Parathyroid adenoma (tissue), 2 donors: ENCODE results near the gene LINGO1.

Source experiments
- H2AFZ ChIP-seq: fragments of 300-600 bp; sonication (generic); one replicate; pipeline ENCODE4 v1.7.0; 2017; ENCODE audit warnings: antibody characterized with exemption, mild to moderate bottlenecking
- H3K27ac ChIP-seq: fragments of 300-600 bp; sonication (generic); one replicate; pipeline ENCODE4 v1.7.0; 2017
- H3K27me3 ChIP-seq: fragments of 300-600 bp; sonication (generic); one replicate; pipeline ENCODE4 v1.7.0; 2017; ENCODE audit warnings: low read length; ENCODE audit not compliant: control insufficient read depth, insufficient read depth
- H3K36me3 ChIP-seq: fragments of 300-600 bp; sonication (generic); one replicate; pipeline ENCODE4 v1.7.0; 2017; ENCODE audit warnings: low read length; ENCODE audit not compliant: control insufficient read depth, insufficient read depth
- H3K4me1 ChIP-seq: fragments of 300-600 bp; sonication (generic); one replicate; pipeline ENCODE4 v1.7.0; 2017; ENCODE audit warnings: control low read depth
- H3K4me2 ChIP-seq: fragments of 300-600 bp; sonication (generic); one replicate; pipeline ENCODE4 v1.7.0; 2017; ENCODE audit warnings: low read length
- H3K4me3 ChIP-seq: fragments of 300-600 bp; sonication (generic); one replicate; pipeline ENCODE4 v1.7.0; 2017; ENCODE audit warnings: low read depth, low read length
- H3K79me2 ChIP-seq: fragments of 300-600 bp; sonication (generic); one replicate; pipeline ENCODE4 v1.7.0; 2017; ENCODE audit warnings: control low read depth
- H3K9ac ChIP-seq: fragments of 300-600 bp; sonication (generic); one replicate; pipeline ENCODE4 v1.7.0; 2017; ENCODE audit warnings: mild to moderate bottlenecking
- H3K9me3 ChIP-seq: fragments of 300-600 bp; sonication (generic); one replicate; pipeline ENCODE4 v1.7.0; 2017; ENCODE audit warnings: low read length; ENCODE audit not compliant: control insufficient read depth
- TF ChIP-seq, protein P1 (sequence below): fragments of 300-600 bp; sonication (generic); IDR thresholded peaks from one replicate; pipeline ENCODE4 v1.7.0; 2017; ENCODE audit warnings: antibody characterized with exemption, mild to moderate bottlenecking
- donor health status: primary hyperparathyroidism.

Gene LINGO1

DNA sequence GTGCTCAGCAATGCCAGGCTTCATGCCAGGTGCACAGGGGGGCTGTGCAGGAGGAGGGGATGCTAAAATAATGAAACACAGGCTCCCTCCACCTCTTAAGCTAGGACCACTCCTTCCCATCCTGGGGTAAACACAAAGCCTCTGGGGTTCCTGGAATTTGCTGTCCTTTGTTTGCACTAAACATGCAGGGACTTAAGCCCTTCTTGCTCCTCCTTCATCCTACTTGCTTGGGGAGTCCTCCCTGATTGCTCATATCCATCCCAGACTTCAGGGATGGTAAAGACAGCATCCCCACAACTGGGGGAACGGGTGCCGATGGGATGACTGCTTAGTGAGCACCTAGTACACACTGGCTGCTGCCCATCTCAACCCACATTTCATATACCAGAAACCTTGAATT lies 5.1 kb downstream of the LINGO1 start:
- TF ChIP-seq, protein P1, sequence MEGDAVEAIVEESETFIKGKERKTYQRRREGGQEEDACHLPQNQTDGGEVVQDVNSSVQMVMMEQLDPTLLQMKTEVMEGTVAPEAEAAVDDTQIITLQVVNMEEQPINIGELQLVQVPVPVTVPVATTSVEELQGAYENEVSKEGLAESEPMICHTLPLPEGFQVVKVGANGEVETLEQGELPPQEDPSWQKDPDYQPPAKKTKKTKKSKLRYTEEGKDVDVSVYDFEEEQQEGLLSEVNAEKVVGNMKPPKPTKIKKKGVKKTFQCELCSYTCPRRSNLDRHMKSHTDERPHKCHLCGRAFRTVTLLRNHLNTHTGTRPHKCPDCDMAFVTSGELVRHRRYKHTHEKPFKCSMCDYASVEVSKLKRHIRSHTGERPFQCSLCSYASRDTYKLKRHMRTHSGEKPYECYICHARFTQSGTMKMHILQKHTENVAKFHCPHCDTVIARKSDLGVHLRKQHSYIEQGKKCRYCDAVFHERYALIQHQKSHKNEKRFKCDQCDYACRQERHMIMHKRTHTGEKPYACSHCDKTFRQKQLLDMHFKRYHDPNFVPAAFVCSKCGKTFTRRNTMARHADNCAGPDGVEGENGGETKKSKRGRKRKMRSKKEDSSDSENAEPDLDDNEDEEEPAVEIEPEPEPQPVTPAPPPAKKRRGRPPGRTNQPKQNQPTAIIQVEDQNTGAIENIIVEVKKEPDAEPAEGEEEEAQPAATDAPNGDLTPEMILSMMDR, result no peak
- Histone ChIP-seq H3K9me3 (no peaks in the 10 kb centered on the region), H3K4me2 (no peak overlapping the region), H3K36me3 (no peaks in the 10 kb centered on the region), H3K79me2 (no peaks in the 10 kb centered on the region), H3K27me3 (no peaks in the 10 kb centered on the region), H3K4me1 (no peaks in the 10 kb centered on the region), H3K27ac (no peak overlapping the region), H3K9ac (no peak overlapping the region), H2AFZ (no peak overlapping the region), H3K4me3 (no peak overlapping the region)

- Histone ChIP-seq H3K36me3 (no peaks in the 10 kb centered on the region), H3K4me1 (no peaks in the 10 kb centered on the region), H3K27me3 (no peaks in the 10 kb centered on the region), H3K9ac (no peak overlapping the region), H3K4me3 (no peak overlapping the region), H3K27ac (no peak overlapping the region), H3K79me2 (no peaks in the 10 kb centered on the region), H2AFZ (no peak overlapping the region), H3K4me2 (no peak overlapping the region), H3K9me3 (no peaks in the 10 kb centered on the region)
- TF ChIP-seq, protein P1, result no peak
Measured at GRCh38 chr15:77627067-77627466, 5.6 kb downstream of the LINGO1 start.

GRCh38 chr15:77626002-77626401 lies 6.7 kb downstream of the LINGO1 start:
- H3K27ac ChIP-seq, result no peak overlapping the region
- no peaks in the 10 kb centered on the region for H3K36me3 ChIP-seq
- no peak overlapping the region for H3K4me3 ChIP-seq
- no peak overlapping the region for H3K4me2 ChIP-seq
- H2AFZ ChIP-seq, result no peak overlapping the region
- H3K9me3 ChIP-seq, result no peaks in the 10 kb centered on the region
- H3K4me1 ChIP-seq, result no peaks in the 10 kb centered on the region
- no peaks in the 10 kb centered on the region for H3K79me2 ChIP-seq
- no peaks in the 10 kb centered on the region for H3K27me3 ChIP-seq
- TF ChIP-seq, protein P1, result no peak
- no peak overlapping the region for H3K9ac ChIP-seq

DNA sequence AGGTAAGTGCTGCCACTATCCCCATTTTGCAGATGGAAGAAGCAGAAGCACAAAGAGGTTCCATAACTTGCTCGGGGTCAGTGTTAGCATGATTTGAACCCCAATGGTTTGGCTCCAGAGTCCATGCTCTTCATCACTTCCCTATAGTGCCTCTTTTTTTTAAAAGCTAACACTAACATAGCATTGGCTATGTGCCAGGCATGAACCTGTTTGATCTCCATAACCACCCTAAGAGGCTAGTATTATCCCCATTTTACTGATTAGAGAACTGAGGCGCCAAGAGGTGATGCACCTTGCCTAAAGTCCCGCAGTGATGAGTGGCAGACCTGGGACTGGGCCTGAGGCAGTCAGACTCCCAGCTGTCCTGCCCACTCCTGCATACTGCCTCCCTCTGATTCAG lies 7.3 kb downstream of the LINGO1 start:
- Histone ChIP-seq H3K9ac (no peak overlapping the region), H3K36me3 (no peaks in the 10 kb centered on the region), H3K27me3 (no peaks in the 10 kb centered on the region), H2AFZ (no peak overlapping the region), H3K4me1 (no peaks in the 10 kb centered on the region), H3K27ac (no peak overlapping the region), H3K4me2 (no peak overlapping the region), H3K4me3 (no peak overlapping the region), H3K79me2 (no peaks in the 10 kb centered on the region), H3K9me3 (no peaks in the 10 kb centered on the region)
- TF ChIP-seq, protein P1, result no peak

DNA sequence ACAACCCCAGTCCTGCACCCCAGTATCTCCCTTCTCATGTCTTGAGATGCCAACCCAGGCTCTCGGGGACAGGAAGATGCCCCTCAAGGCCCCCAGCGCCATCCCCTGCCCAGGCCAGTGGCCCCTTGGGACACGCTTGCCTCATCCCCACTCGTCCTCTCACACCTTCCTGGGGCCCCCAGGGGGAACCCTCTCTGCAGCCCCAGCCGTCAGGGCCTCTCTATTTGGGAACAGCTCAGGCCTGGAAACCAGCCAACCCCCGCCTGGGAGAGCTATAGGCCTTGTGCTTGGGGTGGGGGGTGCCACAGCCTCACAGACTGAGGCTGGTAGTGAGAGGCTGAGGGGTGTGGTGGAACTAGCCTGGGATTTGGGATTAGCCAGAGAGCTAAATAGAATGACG lies 7.8 kb downstream of the LINGO1 start:
- Histone ChIP-seq H3K4me3 (no peak overlapping the region), H3K4me1 (no peaks in the 10 kb centered on the region), H3K9me3 (no peaks in the 10 kb centered on the region), H3K36me3 (no peaks in the 10 kb centered on the region), H3K79me2 (no peaks in the 10 kb centered on the region), H2AFZ (no peak overlapping the region), H3K4me2 (no peak overlapping the region), H3K27ac (no peak overlapping the region), H3K9ac (no peak overlapping the region), H3K27me3 (no peaks in the 10 kb centered on the region)
- TF ChIP-seq, protein P1, result no peak
